Sigmoid colon (tissue), 7 donors: ENCODE measurements around the gene ELFN1. TPM values are rescaled to one million over a fixed set of nuclear protein-coding genes. Genes with fewer than 3 reads are reported as not detected.

ENCODE experiments used
- DNase-seq: peaks from one replicate; pipeline ENCODE4 v3.0.0-alpha.2; 2019
- H3K27ac ChIP-seq, 4 donors: fragments of 200-600 bp; sonication (generic); one replicate each; pipeline ENCODE4 v1.5.1; 2016 to 2019; ENCODE audit warnings: mild to moderate bottlenecking in 1 of 4
- H3K27me3 ChIP-seq, 3 donors: fragments of 200-600 bp; sonication (generic); one replicate each; pipeline ENCODE4 v1.5.1; 2019; ENCODE audit warnings: mild to moderate bottlenecking in 1 of 3
- H3K36me3 ChIP-seq, 4 donors: fragments of 200-600 bp; sonication (generic); one replicate each; pipeline ENCODE4 v1.5.1; 2016 to 2019
- H3K4me1 ChIP-seq, 4 donors: fragments of 200-600 bp; sonication (generic); one replicate each; pipeline ENCODE4 v1.5.1; 2017 to 2019
- H3K4me3 ChIP-seq, 4 donors: fragments of 200-600 bp; sonication (generic); one replicate each; pipeline ENCODE4 v1.5.1; 2017 to 2019; ENCODE audit warnings: mild to moderate bottlenecking in 2 of 4, moderate library complexity in 1 of 4
- H3K9me3 ChIP-seq, 4 donors: fragments of 200-600 bp in 3 of 4; sonication (generic) in 3 of 4; one replicate each; pipeline versions ENCODE4 v1.5.1 to v1.6.1; 2013 to 2019
- CTCF ChIP-seq, 4 experiments: fragments of 450-650 bp in 3 of 4; fragments of 200-600 bp in 1 of 4; IDR thresholded peaks; one replicate each; pipeline ENCODE4 v1.5.1; 2016 to 2019; ENCODE audit warnings: antibody characterized with exemption in 4 of 4, mild to moderate bottlenecking in 3 of 4, moderate library complexity in 2 of 4
- EP300 ChIP-seq, 4 donors: sonication (generic); formaldehyde crosslinking; IDR thresholded peaks; one replicate each; pipeline ENCODE4 v1.6.1; 2017; ENCODE audit warnings: antibody characterized with exemption in 4 of 4
- POLR2A ChIP-seq, 2 donors: fragments of 450-650 bp; IDR thresholded peaks; one replicate each; pipeline ENCODE4 v1.6.1; 2016; ENCODE audit warnings: antibody characterized with exemption in 2 of 2, mild to moderate bottlenecking in 2 of 2, moderate library complexity in 2 of 2
- POLR2AphosphoS5 ChIP-seq, 4 donors: sonication (generic); formaldehyde crosslinking; IDR thresholded peaks; one replicate each; pipeline ENCODE4 v1.6.1; 2017; ENCODE audit warnings: antibody characterized with exemption in 4 of 4
- WGBS, 2 donors: extraction: QIAGEN DNeasy Blood & Tissue Kit; methylation state at CpG; one replicate each; pipeline ENCODE4 v1.1.7; 2013; 5-methylcytosine and 5-hydroxymethylcytosine counted together
- intact Hi-C: fragments of 100-400 bp; cut with DNase I; formaldehyde crosslinking; loops from one replicate; pipeline ENCODE4 v1.15.1; 2023
- polyA plus RNA-seq, 3 donors: library from polyadenylated mRNA; stranded (reverse); fragments of 200-250 nt; gene quantifications; one replicate each; pipeline ENCODE4 v1.2.3, GENCODE V29; 2013
- total RNA-seq, 4 donors: library from RNA; depleted of rRNA; stranded (reverse); fragments of >200 nt; gene quantifications; one replicate each; pipeline ENCODE4 v1.1.0, GENCODE V29; 2016
- donor health status: healthy with polysubstance abuse.
- donor health status: Bipolar disorder and iron deficiency.
- donor health status: healthy.

Gene ELFN1
- total and polyA plus RNA-seq, 7 donors, result 0.33 to 0.83 (median 0.54) TPM; not detected in 2

GRCh38 chr7:1765336-1765735 is 95.3 kb downstream of the ELFN1 start:
- Histone ChIP-seq H3K9me3 (peaks cover 0 to 7% (median 3%) of the 10 kb centered on the region in 4 donors), H3K4me3 (no peak overlapping the region), H3K27me3 (peaks cover 0 to 4% (median 0%) of the 10 kb centered on the region in 3 donors), H3K27ac (no peak overlapping the region), H3K4me1 (no peaks in the 10 kb centered on the region), H3K36me3 (no peaks in the 10 kb centered on the region)
- whole genome bisulfite sequencing, 2 donors, result 88% methylated on average over 13 of the region's 13 CpGs
- no peak for DNase-seq
- intact Hi-C loops, result no loop called here
- TF ChIP-seq EP300 (IDR thresholded peaks at IDR 0.05), result no peak
- no peak for TF ChIP-seq POLR2A (IDR thresholded peaks at IDR 0.05)
- no peak for TF ChIP-seq CTCF (IDR thresholded peaks at IDR 0.05)

- Histone ChIP-seq H3K4me1 (no peaks in the 10 kb centered on the region), H3K27ac (no peak overlapping the region), H3K4me3 (no peak overlapping the region), H3K27me3 (peaks cover 0 to 4% (median 0%) of the 10 kb centered on the region in 3 donors), H3K36me3 (no peaks in the 10 kb centered on the region), H3K9me3 (peaks cover 0 to 7% (median 3%) of the 10 kb centered on the region in 4 donors)
- intact Hi-C loops, result no loop called here
- TF ChIP-seq POLR2AphosphoS5 (IDR thresholded peaks at IDR 0.05) (no peak), EP300 (IDR thresholded peaks at IDR 0.05) (no peak), POLR2A (IDR thresholded peaks at IDR 0.05) (no peak), CTCF (IDR thresholded peaks at IDR 0.05) (no peak)
- WGBS, 2 donors, result 60 to 63% methylated on average over 10 of the region's 10 CpGs
- DNase-seq, result no peak
Measured at GRCh38 chr7:1767524-1767923, 97.4 kb downstream of the ELFN1 start.

GRCh38 chr7:1768832-1769231 is 98.8 kb downstream of the ELFN1 start:
- Histone ChIP-seq H3K27me3 (peaks cover 0 to 4% (median 0%) of the 10 kb centered on the region in 3 donors), H3K36me3 (no peaks in the 10 kb centered on the region), H3K9me3 (peaks cover 0 to 4% (median 0%) of the 10 kb centered on the region in 4 donors), H3K4me3 (no peak overlapping the region), H3K27ac (no peak overlapping the region), H3K4me1 (no peaks in the 10 kb centered on the region)
- WGBS, 2 donors, result 91% methylated on average over 7 of the region's 7 CpGs
- TF ChIP-seq POLR2AphosphoS5 (IDR thresholded peaks at IDR 0.05) (no peak), EP300 (IDR thresholded peaks at IDR 0.05) (no peak), CTCF (IDR thresholded peaks at IDR 0.05) (no peak), POLR2A (IDR thresholded peaks at IDR 0.05) (no peak)
- intact Hi-C loops, result no loop called here
- no peak for DNase-seq

- no peak overlapping the region for H3K27ac ChIP-seq
- no peaks in the 10 kb centered on the region for H3K9me3 ChIP-seq
- TF ChIP-seq POLR2A (IDR thresholded peaks at IDR 0.05), result no peak
- TF ChIP-seq CTCF (IDR thresholded peaks at IDR 0.05), result no peak
- TF ChIP-seq POLR2AphosphoS5 (IDR thresholded peaks at IDR 0.05), result no peak
- TF ChIP-seq EP300 (IDR thresholded peaks at IDR 0.05), result no peak
- intact Hi-C loops, result no loop called here
- DNase-seq, result no peak
- 94 to 95% methylated on average over 54 of the region's 54 CpGs for WGBS, 2 donors
- no peaks in the 10 kb centered on the region for H3K36me3 ChIP-seq
- H3K4me3 ChIP-seq, result no peak overlapping the region
- H3K27me3 ChIP-seq, result peaks cover 0 to 4% (median 0%) of the 10 kb centered on the region in 3 donors
- no peaks in the 10 kb centered on the region for H3K4me1 ChIP-seq
Measured at GRCh38 chr7:1769286-1770200, 99.5 kb downstream of the ELFN1 start.
